Stimulated activated naive CD8-positive, alpha-beta T cell treated with anti-CD3 and anti-CD28 coated beads, Interleukin-15, Interleukin-2, amounts not matched to agents 100 ng/mL and 50 ng/mL, for 24 hours (primary cell): Measurements from ENCODE around the gene CD8A.
A peak's percentile ranks its signal among the peaks of the same experiment; 100 is the strongest.
"Not testable (repeated sequence)": the region's sequence is repeated elsewhere in the genome, so short reads cannot be mapped to it uniquely, and the experiment has no call there.

Source experiments
- H3K27ac Mint-ChIP-seq: one replicate; pipeline ENCODE4 v1.8.0; 2021; ENCODE audit warnings: mild to moderate bottlenecking, mixed read lengths
- H3K27me3 Mint-ChIP-seq: one replicate; pipeline ENCODE4 v1.8.0; 2021; ENCODE audit warnings: mixed read lengths
- H3K36me3 Mint-ChIP-seq: one replicate; pipeline ENCODE4 v1.8.0; 2021; ENCODE audit warnings: low read depth, mixed read lengths
- H3K4me1 Mint-ChIP-seq: one replicate; pipeline ENCODE4 v1.8.0; 2021; ENCODE audit warnings: low read depth, mixed read lengths
- H3K4me3 Mint-ChIP-seq: one replicate; pipeline ENCODE4 v1.8.0; 2021; ENCODE audit warnings: mild to moderate bottlenecking, mixed read lengths
- H3K9me3 Mint-ChIP-seq: one replicate; pipeline ENCODE4 v1.8.0; 2021; ENCODE audit warnings: mixed read lengths

Gene CD8A

DNA sequence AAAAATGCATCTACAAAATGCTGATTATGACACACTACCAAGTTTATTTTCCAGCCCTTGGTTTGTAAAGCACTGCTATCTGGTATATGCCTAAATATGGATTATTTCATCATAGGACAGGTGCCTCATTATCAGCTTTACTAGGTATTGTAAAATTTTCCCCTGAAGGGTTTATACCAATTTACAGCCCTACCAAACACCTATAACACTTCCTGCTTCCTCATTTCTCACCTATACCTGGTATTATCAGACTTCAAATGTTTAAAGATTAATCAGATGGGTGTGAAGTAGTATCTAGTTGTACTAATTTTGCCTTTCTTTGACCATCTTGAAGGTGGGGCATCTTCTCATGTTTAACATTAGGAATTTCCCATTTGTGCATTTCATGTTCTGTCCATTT, 43.8 kb downstream of the CD8A start:
- no peak overlapping the region for H3K27ac Mint-ChIP-seq
- H3K4me3 Mint-ChIP-seq, result no peak overlapping the region
- H3K36me3 Mint-ChIP-seq, result peaks cover 62% of the 10 kb centered on the region
- H3K4me1 Mint-ChIP-seq, result peaks cover 41% of the 10 kb centered on the region
- no peaks in the 10 kb centered on the region for H3K27me3 Mint-ChIP-seq
- peaks cover 5% of the 10 kb centered on the region for H3K9me3 Mint-ChIP-seq

DNA sequence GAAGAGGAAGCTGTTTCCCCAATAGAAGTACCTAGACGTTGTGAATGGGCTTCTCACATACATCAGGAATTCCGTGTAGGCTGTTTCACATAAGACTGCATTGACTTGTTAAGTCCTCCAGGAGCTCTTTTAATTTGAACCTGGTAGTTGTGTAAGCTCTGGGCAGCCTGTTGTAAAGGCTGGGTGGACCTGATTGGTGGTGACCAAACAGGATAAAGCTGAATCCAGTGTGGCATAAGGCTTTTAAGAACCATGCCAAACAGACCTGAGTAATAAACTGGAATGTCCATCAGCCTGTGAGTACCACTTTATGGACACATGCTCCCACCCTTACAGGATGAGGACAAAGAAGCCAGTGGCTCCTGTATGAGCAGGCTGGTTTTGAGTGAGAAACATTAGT, 46.6 kb downstream of the CD8A start:
- Mint-ChIP-seq H3K27ac (no peak overlapping the region), H3K4me1 (peaks cover 36% of the 10 kb centered on the region), H3K4me3 (no peak overlapping the region), H3K27me3 (no peaks in the 10 kb centered on the region), H3K36me3 (peaks cover 39% of the 10 kb centered on the region), H3K9me3 (no peaks in the 10 kb centered on the region)

DNA sequence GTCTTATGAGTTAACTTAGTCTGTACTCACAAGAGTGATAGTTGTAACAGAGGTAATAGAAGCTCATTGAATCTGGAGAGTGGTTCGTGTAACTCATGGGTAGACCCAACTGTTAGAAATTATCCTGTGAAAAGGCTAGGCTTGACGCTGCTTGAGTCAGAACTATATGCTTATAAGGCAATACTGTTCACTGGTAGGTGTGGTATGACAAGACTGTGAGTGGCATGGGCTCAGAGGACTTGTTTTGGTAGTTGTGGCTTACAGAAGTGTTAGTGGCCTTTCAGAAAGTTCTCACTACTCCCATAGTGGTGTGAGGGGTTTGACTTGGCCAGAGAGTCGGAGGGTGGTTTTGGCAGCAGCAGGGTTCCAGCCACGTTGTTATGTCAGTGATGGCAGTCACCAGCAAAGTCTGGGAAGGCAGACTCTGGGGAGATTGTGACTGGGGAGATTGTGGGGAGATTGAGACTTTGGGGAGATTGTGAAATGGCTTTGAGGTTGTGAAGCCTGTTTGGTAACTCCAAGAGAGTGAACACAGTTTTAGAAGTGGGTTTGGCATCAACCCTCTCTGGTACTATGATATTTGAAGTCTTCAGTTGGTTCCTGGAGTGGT, 48.7 kb downstream of the CD8A start:
- not testable (repeated sequence) for H3K27me3 Mint-ChIP-seq, H3K9me3 Mint-ChIP-seq, H3K4me3 Mint-ChIP-seq
- peak overlapping the region; percentile 56 for H3K27ac Mint-ChIP-seq
- H3K36me3 Mint-ChIP-seq, result peaks cover 31% of the 10 kb centered on the region
- peaks cover 22% of the 10 kb centered on the region for H3K4me1 Mint-ChIP-seq

DNA sequence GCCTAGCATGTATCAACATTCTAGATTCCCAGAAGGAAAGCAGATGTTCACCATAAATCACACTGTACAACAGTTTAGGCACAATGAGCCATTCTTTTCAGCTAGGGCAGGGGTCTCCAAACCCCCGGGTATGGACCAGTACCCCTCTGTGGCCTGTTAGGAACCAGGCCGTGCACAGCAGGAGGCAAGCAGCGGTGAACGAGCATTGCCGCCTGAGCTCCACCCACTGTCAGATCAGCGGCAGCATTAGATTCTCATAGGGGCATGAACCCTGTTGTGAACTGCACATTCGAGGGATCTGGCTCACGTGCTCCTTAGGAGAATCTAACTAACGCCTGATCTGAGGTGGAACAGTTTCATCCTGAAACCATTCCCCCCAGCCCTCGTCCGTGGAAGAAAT, 50.8 kb downstream of the CD8A start:
- H3K27me3 Mint-ChIP-seq, result not testable (repeated sequence)

DNA sequence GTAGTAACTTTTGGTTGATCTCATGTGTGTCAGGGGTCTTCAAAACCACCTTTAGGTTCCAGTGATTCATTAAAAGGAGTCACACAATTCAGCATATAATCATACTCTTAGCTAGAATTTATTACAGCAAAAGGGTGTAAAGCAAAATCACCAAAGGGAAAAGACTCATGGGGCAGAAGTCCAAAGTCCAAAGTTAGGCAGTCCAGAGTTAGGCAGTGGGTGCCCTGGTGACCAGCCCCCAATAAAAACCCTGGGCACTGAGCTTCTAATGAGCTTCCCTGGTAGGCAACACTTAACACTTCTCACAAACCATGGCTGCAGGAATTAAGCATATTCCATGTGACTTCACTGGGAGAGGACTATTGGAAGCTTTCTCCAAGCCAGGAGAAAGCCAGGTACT, 51.2 kb downstream of the CD8A start:
- peaks cover 17% of the 10 kb centered on the region for H3K36me3 Mint-ChIP-seq
- not testable (repeated sequence) for H3K4me3 Mint-ChIP-seq, H3K27ac Mint-ChIP-seq

More for the DNA sequence above, 50.8 kb downstream of the CD8A start:
- not testable (repeated sequence) for H3K4me1 Mint-ChIP-seq, H3K4me3 Mint-ChIP-seq, H3K9me3 Mint-ChIP-seq, H3K27ac Mint-ChIP-seq
- H3K36me3 Mint-ChIP-seq, result peaks cover 17% of the 10 kb centered on the region

DNA sequence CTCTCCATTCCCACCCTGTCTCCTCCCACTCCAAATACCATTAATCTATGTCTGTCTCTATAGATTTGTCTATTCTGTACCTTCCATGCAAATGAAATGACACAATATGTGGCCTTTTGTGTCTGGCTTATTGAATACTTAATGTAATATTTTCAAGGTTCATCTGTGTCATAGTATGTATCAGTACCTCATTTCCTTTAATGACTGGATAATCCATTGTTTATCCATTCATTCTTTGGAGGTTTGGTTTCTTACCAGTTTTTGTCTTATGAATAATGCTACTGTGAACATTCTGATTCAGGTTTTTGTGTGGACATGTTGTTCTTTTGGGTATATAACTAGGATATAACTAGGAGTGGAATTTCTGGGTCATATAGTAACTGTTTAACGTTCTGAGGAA, 55.8 kb downstream of the CD8A start:
- not testable (repeated sequence) for H3K4me1 Mint-ChIP-seq, H3K36me3 Mint-ChIP-seq, H3K9me3 Mint-ChIP-seq

More for the DNA sequence above, 51.2 kb downstream of the CD8A start:
- not testable (repeated sequence) for H3K9me3 Mint-ChIP-seq, H3K4me1 Mint-ChIP-seq, H3K27me3 Mint-ChIP-seq

More for the DNA sequence above, 55.8 kb downstream of the CD8A start:
- not testable (repeated sequence) for H3K27ac Mint-ChIP-seq, H3K4me3 Mint-ChIP-seq, H3K27me3 Mint-ChIP-seq
